ENCODE measurements around the gene CEP170. TPM values are rescaled to one million over a fixed set of nuclear protein-coding genes. Genes with fewer than 3 reads are reported as not detected.
A peak's percentile ranks its signal among the peaks of the same experiment; 100 is the strongest.
"Not testable (repeated sequence)": the region's sequence is repeated elsewhere in the genome, so short reads cannot be mapped to it uniquely, and the experiment has no call there.

Gene CEP170
- total and polyA plus RNA-seq, 7 experiments from 2014 or later, result 11.6 to 56.1 (median 47.1) TPM

DNA sequence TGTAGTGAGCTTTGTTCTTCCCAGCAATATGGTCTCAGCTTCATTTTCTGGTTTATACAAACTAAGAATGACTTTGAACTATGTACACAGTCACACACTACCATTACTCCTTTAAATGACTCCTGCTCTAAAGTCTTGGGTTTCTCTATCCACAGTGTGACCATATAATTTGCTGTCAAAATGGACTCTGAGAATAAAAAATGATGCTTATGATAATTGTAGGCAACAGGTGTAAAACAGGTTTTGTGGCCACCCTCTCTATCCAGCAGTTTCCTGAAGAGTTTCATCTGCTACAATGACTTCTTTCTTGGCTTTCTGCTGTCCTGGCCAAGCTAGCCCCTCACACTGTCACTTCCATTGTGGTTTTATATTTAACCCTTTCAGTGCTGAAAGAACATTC lies 71.4 kb downstream of the CEP170 start:
- H3K27ac Mint-ChIP-seq; H3K4me3 Mint-ChIP-seq; H3K4me3 ChIP-seq (ENCODE audit: low read length); DNase-seq; CTCF ChIA-PET; H3K36me3 ChIP-seq (ENCODE audit: control insufficient read depth in 2 of 3, insufficient read depth in 3 of 3, low read length in 3 of 3); H3K27me3 Mint-ChIP-seq; ATAC-seq; H3K27me3 ChIP-seq (ENCODE audit: control insufficient read depth in 2 of 2, insufficient read depth in 2 of 2, low read length in 2 of 2); H3K27ac ChIP-seq (ENCODE audit: low read depth, low read length); H3K4me1 ChIP-seq (ENCODE audit: control insufficient read depth in 2 of 2, insufficient read depth in 2 of 2, low read length in 2 of 2); POLR2A ChIA-PET; H3K9me3 Mint-ChIP-seq; H3K9me3 ChIP-seq (ENCODE audit: control insufficient read depth in 2 of 3, low read length in 3 of 3); intact Hi-C loops (cut with micrococcal nuclease): not testable (repeated sequence)
- peaks cover 4 to 27% (median 23%) of the 10 kb centered on the region in 7 donors for H3K4me1 Mint-ChIP-seq
- H3K36me3 Mint-ChIP-seq, result peaks cover 16 to 48% (median 30%) of the 10 kb centered on the region in 5 donors

DNA sequence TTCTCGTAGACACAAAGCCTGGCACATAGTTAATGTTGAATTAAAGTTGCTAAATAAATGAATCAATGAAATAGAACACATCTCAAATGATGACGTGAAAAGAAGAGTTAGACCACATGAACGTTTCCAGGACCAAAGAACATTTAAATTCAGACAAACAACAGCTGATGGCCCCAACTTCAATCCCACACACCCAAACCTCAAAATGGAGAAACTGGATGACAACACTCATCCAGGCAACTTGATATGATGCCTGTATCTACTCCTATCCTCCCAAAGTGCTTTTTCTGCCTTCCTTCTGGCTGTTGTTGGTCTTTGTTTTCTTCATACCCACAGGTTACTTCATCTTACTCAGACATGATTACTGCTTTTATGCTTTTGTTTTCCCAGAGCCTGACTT lies 71.9 kb downstream of the CEP170 start:
- CTCF ChIA-PET; H3K27me3 ChIP-seq (ENCODE audit: control insufficient read depth in 2 of 2, insufficient read depth in 2 of 2, low read length in 2 of 2); POLR2A ChIA-PET; ATAC-seq; H3K27ac ChIP-seq (ENCODE audit: low read depth, low read length); H3K4me1 ChIP-seq (ENCODE audit: control insufficient read depth in 2 of 2, insufficient read depth in 2 of 2, low read length in 2 of 2); intact Hi-C loops (cut with micrococcal nuclease); H3K27me3 Mint-ChIP-seq; H3K9me3 Mint-ChIP-seq; H3K4me3 Mint-ChIP-seq; H3K4me3 ChIP-seq (ENCODE audit: low read length); H3K9me3 ChIP-seq (ENCODE audit: control insufficient read depth in 2 of 3, low read length in 3 of 3); DNase-seq; H3K36me3 ChIP-seq (ENCODE audit: control insufficient read depth in 2 of 3, insufficient read depth in 3 of 3, low read length in 3 of 3): not testable (repeated sequence)
- H3K36me3 Mint-ChIP-seq, result peaks cover 16 to 48% (median 28%) of the 10 kb centered on the region in 5 donors
- peaks cover 4 to 27% (median 23%) of the 10 kb centered on the region in 7 donors for H3K4me1 Mint-ChIP-seq
- peak overlapping the region in 1 of 9 donors; percentile 36 for H3K27ac Mint-ChIP-seq

DNA sequence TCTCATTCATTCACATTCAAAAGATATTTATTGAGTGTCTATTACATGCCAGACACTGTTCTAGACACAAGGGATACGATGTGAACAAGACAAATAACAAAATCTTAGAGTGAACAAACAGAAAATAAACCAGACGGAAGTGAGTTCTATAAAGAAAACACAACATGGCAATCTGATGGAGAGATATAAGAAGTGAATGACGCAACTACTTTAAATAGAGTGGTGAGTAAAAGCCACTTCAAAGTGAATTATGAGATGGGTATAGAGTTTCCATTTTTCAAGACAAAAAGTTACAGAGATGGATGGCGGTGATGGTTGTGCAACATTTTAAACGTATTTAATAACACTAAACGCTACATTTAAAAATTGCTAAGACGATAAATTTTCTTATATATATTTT lies 75.4 kb downstream of the CEP170 start:
- Histone ChIP-seq H3K9me3 (ENCODE audit: control insufficient read depth in 2 of 3, low read length in 3 of 3) (no peaks in the 10 kb centered on the region), H3K4me1 (ENCODE audit: control insufficient read depth in 2 of 2, insufficient read depth in 2 of 2, low read length in 2 of 2) (no peaks in the 10 kb centered on the region), H3K27me3 (ENCODE audit: control insufficient read depth in 2 of 2, insufficient read depth in 2 of 2, low read length in 2 of 2) (no peaks in the 10 kb centered on the region), H3K4me3 (ENCODE audit: low read length) (no peak overlapping the region), H3K27ac (ENCODE audit: low read depth, low read length) (no peak overlapping the region), H3K36me3 (ENCODE audit: control insufficient read depth in 2 of 3, insufficient read depth in 3 of 3, low read length in 3 of 3) (no peaks in the 10 kb centered on the region)
- Mint-ChIP-seq H3K9me3 (no peaks in the 10 kb centered on the region), H3K36me3 (peaks cover 4 to 25% (median 14%) of the 10 kb centered on the region in 5 donors), H3K4me1 (peaks cover 2 to 27% (median 23%) of the 10 kb centered on the region in 7 donors), H3K27ac (peak overlapping the region in 5 of 9 donors; percentile 8 to 37 (median 14)), H3K27me3 (no peaks in the 10 kb centered on the region), H3K4me3 (peak overlapping the region in 2 of 10 donors; percentile 7 to 69)
- POLR2A ChIA-PET, result interaction anchor here (0.7 kb wide), 1 partner anchor 144 kb away, joined by 3 read pairs; no protein-coding TSS in a partner anchor
- CTCF ChIA-PET, result no interaction called here
- peak in 7 of 9 donors; percentile 9 to 61 (median 48) for DNase-seq
- intact Hi-C loops (cut with micrococcal nuclease), result loop anchor here in 1 of 2 donors (2.0 kb wide), 1 partner anchor 77 kb away; the partner anchor contains the start of gene SDCCAG8
- ATAC-seq, result peak; percentile 57

DNA sequence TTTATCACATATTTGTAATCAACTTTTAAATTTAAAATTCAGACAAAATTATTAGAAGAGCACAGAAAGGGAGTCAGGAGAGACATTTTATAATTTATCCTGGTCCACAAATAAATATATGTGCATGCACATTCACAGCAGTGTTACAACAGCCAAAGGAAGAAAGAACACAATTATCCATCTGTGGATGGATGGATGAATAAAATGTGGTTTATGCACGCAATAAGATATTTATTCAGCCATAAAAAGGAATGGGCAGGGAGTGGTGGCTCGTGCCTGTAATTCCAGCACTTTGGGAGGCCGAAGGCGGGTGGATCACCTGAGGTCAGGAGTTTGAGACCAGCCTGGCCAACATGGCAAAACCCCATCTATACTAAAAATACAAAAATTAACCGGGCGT lies 77.3 kb downstream of the CEP170 start:
- H3K27me3 ChIP-seq (ENCODE audit: control insufficient read depth in 2 of 2, insufficient read depth in 2 of 2, low read length in 2 of 2); H3K27ac Mint-ChIP-seq; H3K36me3 ChIP-seq (ENCODE audit: control insufficient read depth in 2 of 3, insufficient read depth in 3 of 3, low read length in 3 of 3); CTCF ChIA-PET; H3K9me3 ChIP-seq (ENCODE audit: control insufficient read depth in 2 of 3, low read length in 3 of 3); DNase-seq; POLR2A ChIA-PET; H3K27me3 Mint-ChIP-seq; ATAC-seq; H3K4me3 ChIP-seq (ENCODE audit: low read length); H3K27ac ChIP-seq (ENCODE audit: low read depth, low read length); H3K4me3 Mint-ChIP-seq; H3K9me3 Mint-ChIP-seq; H3K4me1 ChIP-seq (ENCODE audit: control insufficient read depth in 2 of 2, insufficient read depth in 2 of 2, low read length in 2 of 2): not testable (repeated sequence)
- intact Hi-C loops (cut with micrococcal nuclease), result loop anchor here in 1 of 2 donors (2.0 kb wide), 1 partner anchor 79 kb away; the partner anchor contains the start of gene SDCCAG8
- peaks cover 2 to 27% (median 23%) of the 10 kb centered on the region in 7 donors for H3K4me1 Mint-ChIP-seq
- peaks cover 4 to 25% (median 11%) of the 10 kb centered on the region in 5 donors for H3K36me3 Mint-ChIP-seq

DNA sequence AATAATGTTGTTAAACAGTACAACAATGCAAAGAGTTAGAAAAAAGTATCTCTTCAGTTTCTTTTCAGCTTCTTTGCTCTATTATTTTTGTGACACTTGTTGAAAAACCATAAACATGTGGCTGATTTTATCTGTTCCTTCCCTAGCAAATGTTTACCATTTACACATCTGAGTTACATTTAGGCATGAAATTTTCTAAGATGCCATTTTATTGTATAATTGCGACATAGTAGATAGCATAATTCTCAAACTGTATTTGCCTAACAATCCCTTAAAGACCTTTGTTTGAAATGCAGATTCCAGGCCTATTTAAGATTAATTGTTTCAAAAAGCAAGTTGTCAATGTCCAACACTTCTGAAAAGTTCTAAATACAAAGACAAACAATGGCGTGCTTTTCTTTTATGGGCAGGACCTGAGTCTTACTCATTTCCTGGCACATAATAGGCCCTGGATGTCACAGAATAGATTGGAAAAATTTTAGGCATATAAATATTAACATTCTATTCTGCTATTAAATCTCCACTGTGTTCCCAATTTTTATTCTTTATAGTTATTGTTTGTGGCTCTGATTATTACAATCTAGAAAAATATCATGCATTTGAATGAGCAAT lies 81.2 kb downstream of the CEP170 start:
- H3K27ac ChIP-seq (ENCODE audit: low read depth, low read length); DNase-seq; H3K27me3 ChIP-seq (ENCODE audit: control insufficient read depth in 2 of 2, insufficient read depth in 2 of 2, low read length in 2 of 2); H3K36me3 ChIP-seq (ENCODE audit: control insufficient read depth in 2 of 3, insufficient read depth in 3 of 3, low read length in 3 of 3); H3K4me3 ChIP-seq (ENCODE audit: low read length); H3K27me3 Mint-ChIP-seq; H3K4me1 Mint-ChIP-seq; H3K9me3 ChIP-seq (ENCODE audit: control insufficient read depth in 2 of 3, low read length in 3 of 3); H3K4me3 Mint-ChIP-seq; CTCF ChIA-PET; H3K4me1 ChIP-seq (ENCODE audit: control insufficient read depth in 2 of 2, insufficient read depth in 2 of 2, low read length in 2 of 2); intact Hi-C loops (cut with micrococcal nuclease); POLR2A ChIA-PET; ATAC-seq; H3K9me3 Mint-ChIP-seq: not testable (repeated sequence)
- H3K27ac Mint-ChIP-seq, result peak overlapping the region in 1 of 9 donors; percentile 33
- peaks cover 0 to 15% (median 2%) of the 10 kb centered on the region in 5 donors for H3K36me3 Mint-ChIP-seq

DNA sequence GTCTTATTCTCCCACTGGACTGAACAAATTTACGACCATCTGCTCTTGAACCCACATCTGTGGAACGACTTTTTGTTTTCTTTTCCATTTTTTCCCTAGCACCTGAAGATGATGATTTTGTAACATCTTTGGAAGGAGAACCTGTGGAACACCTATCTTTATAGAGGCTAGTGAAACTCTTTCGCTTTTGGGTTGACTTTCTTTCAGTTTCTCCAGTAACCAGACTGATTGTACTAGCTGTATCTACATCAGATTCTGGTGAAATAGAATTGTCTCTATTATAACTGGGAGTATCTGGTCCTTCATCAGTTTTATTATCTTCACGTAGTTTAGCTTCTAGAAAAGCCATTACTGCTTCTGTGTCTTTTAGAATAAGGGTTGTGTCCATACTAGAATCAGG lies 90.2 kb downstream of the CEP170 start:
- CTCF ChIA-PET; H3K27me3 Mint-ChIP-seq; POLR2A ChIA-PET; ATAC-seq; H3K9me3 ChIP-seq (ENCODE audit: control insufficient read depth in 2 of 3, low read length in 3 of 3); H3K4me3 Mint-ChIP-seq; H3K4me1 Mint-ChIP-seq; H3K27me3 ChIP-seq (ENCODE audit: control insufficient read depth in 2 of 2, insufficient read depth in 2 of 2, low read length in 2 of 2); H3K36me3 ChIP-seq (ENCODE audit: control insufficient read depth in 2 of 3, insufficient read depth in 3 of 3, low read length in 3 of 3); intact Hi-C loops (cut with micrococcal nuclease); H3K4me3 ChIP-seq (ENCODE audit: low read length); H3K4me1 ChIP-seq (ENCODE audit: control insufficient read depth in 2 of 2, insufficient read depth in 2 of 2, low read length in 2 of 2); H3K9me3 Mint-ChIP-seq; H3K27ac Mint-ChIP-seq; DNase-seq; H3K27ac ChIP-seq (ENCODE audit: low read depth, low read length): not testable (repeated sequence)
- peaks cover 5 to 22% (median 10%) of the 10 kb centered on the region in 5 donors for H3K36me3 Mint-ChIP-seq

DNA sequence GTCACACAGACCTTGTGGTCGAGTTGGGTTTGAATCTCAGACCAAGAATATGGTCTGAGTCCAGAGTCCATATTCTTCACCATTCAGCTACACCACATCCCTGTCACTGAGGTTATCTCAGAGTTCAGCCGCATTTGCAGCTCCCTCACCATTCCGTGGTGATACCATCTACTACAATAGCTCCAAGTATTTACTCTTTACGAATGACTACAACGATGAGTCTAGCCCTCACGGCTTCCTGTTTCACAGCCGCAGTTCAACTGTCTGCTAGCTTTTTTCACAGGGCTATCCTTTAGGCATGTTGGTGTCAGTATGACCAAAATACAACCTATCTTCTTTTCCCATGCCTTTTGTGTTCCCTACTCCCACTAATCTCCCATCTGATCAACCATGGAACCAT lies 104.2 kb downstream of the CEP170 start:
- Mint-ChIP-seq H3K27ac (peak overlapping the region in 2 of 9 donors; percentile 12 to 51), H3K36me3 (peaks cover 0 to 43% (median 23%) of the 10 kb centered on the region in 5 donors)
- CTCF ChIA-PET, result not testable (repeated sequence)

More for the DNA sequence above, 104.2 kb downstream of the CEP170 start:
- H3K4me3 Mint-ChIP-seq; H3K27me3 Mint-ChIP-seq; H3K36me3 ChIP-seq (ENCODE audit: control insufficient read depth in 2 of 3, insufficient read depth in 3 of 3, low read length in 3 of 3); POLR2A ChIA-PET; H3K4me3 ChIP-seq (ENCODE audit: low read length); H3K27ac ChIP-seq (ENCODE audit: low read depth, low read length); H3K9me3 Mint-ChIP-seq; DNase-seq; H3K4me1 ChIP-seq (ENCODE audit: control insufficient read depth in 2 of 2, insufficient read depth in 2 of 2, low read length in 2 of 2); ATAC-seq; H3K27me3 ChIP-seq (ENCODE audit: control insufficient read depth in 2 of 2, insufficient read depth in 2 of 2, low read length in 2 of 2); intact Hi-C loops (cut with micrococcal nuclease); H3K9me3 ChIP-seq (ENCODE audit: control insufficient read depth in 2 of 3, low read length in 3 of 3): not testable (repeated sequence)
- peaks cover 0 to 21% (median 0%) of the 10 kb centered on the region in 7 donors for H3K4me1 Mint-ChIP-seq

Data from naive thymus-derived CD4-positive, alpha-beta T cell (primary cell).